ENCODE results near the gene ZCCHC24.

DNA sequence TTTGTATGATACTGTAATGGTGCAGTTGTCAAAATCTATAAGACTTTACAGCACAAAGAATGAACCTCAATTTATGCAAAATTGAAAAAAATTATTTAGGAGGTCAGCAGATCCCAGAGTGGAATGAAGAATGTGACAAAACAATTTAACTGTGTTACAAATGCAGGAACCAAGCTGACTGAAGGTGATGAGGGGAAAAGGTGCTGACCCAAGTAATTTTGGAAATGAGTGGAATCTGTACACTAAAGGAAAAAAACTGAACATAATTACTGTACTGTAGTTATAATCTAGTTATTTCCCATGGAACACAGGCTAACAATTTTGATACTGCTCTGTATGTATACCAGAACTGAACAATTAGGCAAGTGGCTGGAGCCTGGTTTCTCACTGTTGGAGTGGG is 31.2 kb upstream of the ZCCHC24 start:
- TF ChIP-seq, protein P1, sequence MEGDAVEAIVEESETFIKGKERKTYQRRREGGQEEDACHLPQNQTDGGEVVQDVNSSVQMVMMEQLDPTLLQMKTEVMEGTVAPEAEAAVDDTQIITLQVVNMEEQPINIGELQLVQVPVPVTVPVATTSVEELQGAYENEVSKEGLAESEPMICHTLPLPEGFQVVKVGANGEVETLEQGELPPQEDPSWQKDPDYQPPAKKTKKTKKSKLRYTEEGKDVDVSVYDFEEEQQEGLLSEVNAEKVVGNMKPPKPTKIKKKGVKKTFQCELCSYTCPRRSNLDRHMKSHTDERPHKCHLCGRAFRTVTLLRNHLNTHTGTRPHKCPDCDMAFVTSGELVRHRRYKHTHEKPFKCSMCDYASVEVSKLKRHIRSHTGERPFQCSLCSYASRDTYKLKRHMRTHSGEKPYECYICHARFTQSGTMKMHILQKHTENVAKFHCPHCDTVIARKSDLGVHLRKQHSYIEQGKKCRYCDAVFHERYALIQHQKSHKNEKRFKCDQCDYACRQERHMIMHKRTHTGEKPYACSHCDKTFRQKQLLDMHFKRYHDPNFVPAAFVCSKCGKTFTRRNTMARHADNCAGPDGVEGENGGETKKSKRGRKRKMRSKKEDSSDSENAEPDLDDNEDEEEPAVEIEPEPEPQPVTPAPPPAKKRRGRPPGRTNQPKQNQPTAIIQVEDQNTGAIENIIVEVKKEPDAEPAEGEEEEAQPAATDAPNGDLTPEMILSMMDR (IDR thresholded peaks at IDR 0.05; ENCODE audit: extremely low read depth in 1 of 2, insufficient read depth in 1 of 2, low read depth in 1 of 2, low read length in 2 of 2), result no peak
- TF ChIP-seq JUN (IDR thresholded peaks at IDR 0.05; ENCODE audit: borderline replicate concordance, insufficient read depth, insufficient read length, low read depth) (no peak), POLR2AphosphoS5 (IDR thresholded peaks at IDR 0.05; ENCODE audit: insufficient read depth, low read depth, low read length) (no peak), EZH2 (IDR thresholded peaks at IDR 0.05; ENCODE audit: borderline replicate concordance, low read depth, low read length, severe bottlenecking) (no peak), MYC (IDR thresholded peaks at IDR 0.05; ENCODE audit: low read depth, low read length) (no peak), FOS (IDR thresholded peaks at IDR 0.05; ENCODE audit: borderline replicate concordance, insufficient read depth, low read length) (no peak), POLR2A (IDR thresholded peaks at IDR 0.05; ENCODE audit: low read depth, low read length) (no peak), GATA2 (IDR thresholded peaks at IDR 0.05; ENCODE audit: insufficient read depth, insufficient read length, low read depth, low read length) (no peak)
- TF ChIP-seq, protein P2, sequence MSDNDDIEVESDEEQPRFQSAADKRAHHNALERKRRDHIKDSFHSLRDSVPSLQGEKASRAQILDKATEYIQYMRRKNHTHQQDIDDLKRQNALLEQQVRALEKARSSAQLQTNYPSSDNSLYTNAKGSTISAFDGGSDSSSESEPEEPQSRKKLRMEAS (IDR thresholded peaks at IDR 0.05; ENCODE audit: insufficient read depth, insufficient read length), result no peak

Measured in endothelial cell of umbilical vein (primary cell).